DND-41 (cell line): ENCODE results near the gene ENO4.

Experiments used
- ATAC-seq: fragments of 200-7000 bp; cut with Tn5 transposase; 3 replicates; pipeline ENCODE4 v1.9.1; 2021; ENCODE audit warnings: low read depth; ENCODE audit not compliant: insufficient read depth
- DNase-seq: peaks from one replicate; pipeline ENCODE4 v3.0.0-alpha.2; 2020
- H2AFZ ChIP-seq: 2 replicates; pipeline ENCODE4 v1.6.0; 2012; ENCODE audit warnings: low read depth, low read length
- H3K27ac ChIP-seq: 2 replicates; pipeline ENCODE4 v1.5.1; 2012; ENCODE audit warnings: low read length, inconsistent platforms
- H3K27me3 ChIP-seq: fragments of 200-600 bp; sonication (generic); 2 replicates; pipeline ENCODE4 v1.6.0; 2012; ENCODE audit warnings: low read length, mild to moderate bottlenecking, inconsistent platforms; ENCODE audit not compliant: insufficient read depth, poor library complexity
- H3K36me3 ChIP-seq: 2 replicates; pipeline ENCODE4 v1.5.1; 2012; ENCODE audit warnings: low read length, inconsistent platforms; ENCODE audit not compliant: insufficient read depth
- H3K4me1 ChIP-seq: 2 replicates; pipeline ENCODE4 v1.5.1; 2012; ENCODE audit warnings: mild to moderate bottlenecking, low read length; ENCODE audit not compliant: insufficient read depth
- H3K4me2 ChIP-seq: 2 replicates; pipeline ENCODE4 v1.6.0; 2012; ENCODE audit warnings: mild to moderate bottlenecking, moderate library complexity, low read length, inconsistent platforms; ENCODE audit not compliant: insufficient read depth
- H3K4me3 ChIP-seq, 2 experiments: fragments of 200-600 bp in 1 of 2; shearing (Covaris generic) in 1 of 2; 2 replicates each; pipeline ENCODE4 v1.5.1; 2012 to 2016; ENCODE audit warnings: inconsistent platforms in 2 of 2, low read length in 2 of 2, mild to moderate bottlenecking in 2 of 2, low read depth in 1 of 2, moderate library complexity in 1 of 2
- H3K79me2 ChIP-seq: 2 replicates; pipeline ENCODE4 v1.6.0; 2012; ENCODE audit warnings: low read length, inconsistent platforms; ENCODE audit not compliant: insufficient read depth
- H3K9ac ChIP-seq: 2 replicates; pipeline ENCODE4 v1.6.0; 2012; ENCODE audit warnings: low read depth, mild to moderate bottlenecking, inconsistent platforms, low read length, moderate library complexity
- H3K9me3 ChIP-seq: 2 replicates; pipeline ENCODE4 v1.5.1; 2012; ENCODE audit warnings: low read length, moderate library complexity, mild to moderate bottlenecking, inconsistent platforms; ENCODE audit not compliant: insufficient read depth, severe bottlenecking
- H4K20me1 ChIP-seq: 2 replicates; pipeline ENCODE4 v1.6.0; 2012; ENCODE audit warnings: low read length; ENCODE audit not compliant: insufficient read depth
- CTCF ChIP-seq: IDR thresholded peaks from 2 replicates; pipeline ENCODE4 v1.5.1; 2012; ENCODE audit warnings: borderline replicate concordance, low read length, moderate library complexity, mild to moderate bottlenecking; ENCODE audit not compliant: poor library complexity, severe bottlenecking; ENCODE audit errors: extremely low read depth
- EZH2 ChIP-seq: IDR thresholded peaks from 3 replicates; pipeline ENCODE4 v1.6.1; 2012; ENCODE audit warnings: borderline replicate concordance, low read depth, mild to moderate bottlenecking, moderate library complexity, low read length, inconsistent platforms; ENCODE audit not compliant: severe bottlenecking

Gene ENO4

DNA sequence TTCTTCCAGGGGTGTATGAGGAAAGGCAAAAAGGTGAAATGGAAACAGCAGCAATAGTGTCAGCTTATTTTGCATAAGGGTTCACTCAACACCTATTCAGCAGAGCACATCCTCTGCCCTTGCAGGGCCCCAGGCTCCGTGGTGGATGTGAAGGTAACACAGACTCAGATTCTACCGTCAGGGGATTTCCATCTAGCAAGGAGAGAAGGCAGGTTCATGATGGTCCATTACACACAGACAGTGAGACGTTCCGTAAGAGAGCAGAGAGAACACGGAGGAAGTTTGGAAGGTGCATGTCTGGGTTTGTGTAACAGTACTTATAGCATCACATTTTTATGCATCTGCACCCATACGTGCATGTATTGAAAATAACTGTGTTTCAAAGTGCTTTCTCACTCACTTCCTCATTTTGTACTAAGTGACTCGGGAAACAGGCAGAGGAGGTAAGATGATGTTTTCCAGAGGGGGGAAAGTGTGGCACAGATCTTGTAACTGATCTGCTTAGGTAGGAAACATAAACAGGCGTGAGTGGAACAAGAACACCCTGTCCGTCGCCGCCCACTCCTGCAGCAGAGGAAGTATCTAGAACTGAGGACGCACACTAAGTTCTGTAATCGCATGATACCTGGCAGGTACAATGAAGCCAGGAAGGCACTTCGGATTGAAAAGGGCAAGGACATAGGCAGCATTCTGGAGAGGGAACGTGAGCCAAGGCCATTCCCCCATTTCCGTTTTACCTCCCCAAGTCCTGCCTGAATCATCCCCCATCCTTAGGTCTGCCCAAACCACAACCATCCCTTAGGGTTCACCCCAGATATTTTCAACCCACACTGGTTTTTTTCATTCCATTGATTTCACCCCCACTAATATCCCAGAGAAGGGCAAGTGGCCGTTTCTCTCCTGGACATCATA, 1.0 kb upstream of the ENO4 start:
- DNase-seq (no peak), ATAC-seq (no peak)
- Histone ChIP-seq H4K20me1 (no peaks in the 10 kb centered on the region), H3K27ac (no peak overlapping the region), H3K4me1 (no peaks in the 10 kb centered on the region), H3K36me3 (no peaks in the 10 kb centered on the region), H2AFZ (no peak overlapping the region), H3K4me3 (no peak overlapping the region), H3K27me3 (no peaks in the 10 kb centered on the region), H3K4me2 (no peak overlapping the region), H3K79me2 (no peaks in the 10 kb centered on the region), H3K9ac (no peak overlapping the region), H3K9me3 (no peaks in the 10 kb centered on the region)
- no peak for TF ChIP-seq CTCF
- no peak for TF ChIP-seq EZH2

- no peaks in the 10 kb centered on the region for H3K36me3 ChIP-seq
- H3K4me2 ChIP-seq = no peak overlapping the region
- no peaks in the 10 kb centered on the region for H4K20me1 ChIP-seq
- no peak overlapping the region for H3K4me3 ChIP-seq
- no peaks in the 10 kb centered on the region for H3K9me3 ChIP-seq
- no peaks in the 10 kb centered on the region for H3K4me1 ChIP-seq
- TF ChIP-seq CTCF (no peak), EZH2 (no peak)
- no peaks in the 10 kb centered on the region for H3K79me2 ChIP-seq
- no peak overlapping the region for H3K9ac ChIP-seq
- no peak overlapping the region for H3K27ac ChIP-seq
- H2AFZ ChIP-seq = no peak overlapping the region
- ATAC-seq (no peak), DNase-seq (no peak)
- no peaks in the 10 kb centered on the region for H3K27me3 ChIP-seq
These were observed 403 bp upstream of the ENO4 start for GRCh38 chr10:116848944-116849247.

GRCh38 chr10:116850058-116850611, 836 bp downstream of the ENO4 start:
- DNase-seq (no peak), ATAC-seq (no peak)
- Histone ChIP-seq H2AFZ (no peak overlapping the region), H3K79me2 (no peaks in the 10 kb centered on the region), H3K4me2 (no peak overlapping the region), H3K36me3 (no peaks in the 10 kb centered on the region), H3K27ac (no peak overlapping the region), H3K27me3 (no peaks in the 10 kb centered on the region), H3K9me3 (no peaks in the 10 kb centered on the region), H4K20me1 (no peaks in the 10 kb centered on the region), H3K4me3 (no peak overlapping the region), H3K9ac (no peak overlapping the region), H3K4me1 (no peaks in the 10 kb centered on the region)
- no peak for TF ChIP-seq CTCF
- no peak for TF ChIP-seq EZH2

- Histone ChIP-seq H3K9me3 (peaks cover under 1% of the 10 kb centered on the region), H3K27me3 (no peaks in the 10 kb centered on the region), H3K9ac (no peak overlapping the region), H3K4me2 (no peak overlapping the region), H3K79me2 (no peaks in the 10 kb centered on the region), H2AFZ (no peak overlapping the region), H3K4me3 (no peak overlapping the region), H3K36me3 (no peaks in the 10 kb centered on the region), H4K20me1 (no peaks in the 10 kb centered on the region), H3K4me1 (no peaks in the 10 kb centered on the region), H3K27ac (no peak overlapping the region)
- DNase-seq = no peak
- TF ChIP-seq EZH2 (no peak), CTCF (no peak)
- ATAC-seq = no peak
These were observed 2.9 kb downstream of the ENO4 start for GRCh38 chr10:116852246-116852645.
